Fibroblast of lung (primary cell): ENCODE measurements around the gene POLR1A.

Experiments
- EZH2 ChIP-seq: IDR thresholded peaks from 2 replicates; pipeline ENCODE4 v1.5.1; 2012; ENCODE audit warnings: low read length, control low read depth, mild to moderate bottlenecking; ENCODE audit errors: missing control alignments
- TF ChIP-seq, protein P1 (sequence below), 2 donors: IDR thresholded peaks in 1 of 2; conservative IDR thresholded peaks in 1 of 2; 1 replicate in 1 of 2; 2 replicates in 1 of 2; pipeline ENCODE4 v1.5.1; 2011 to 2012; ENCODE audit warnings: low read length in 2 of 2, control low read depth in 1 of 2, inconsistent platforms in 1 of 2, low read depth in 1 of 2, mild to moderate bottlenecking in 1 of 2

DNA sequence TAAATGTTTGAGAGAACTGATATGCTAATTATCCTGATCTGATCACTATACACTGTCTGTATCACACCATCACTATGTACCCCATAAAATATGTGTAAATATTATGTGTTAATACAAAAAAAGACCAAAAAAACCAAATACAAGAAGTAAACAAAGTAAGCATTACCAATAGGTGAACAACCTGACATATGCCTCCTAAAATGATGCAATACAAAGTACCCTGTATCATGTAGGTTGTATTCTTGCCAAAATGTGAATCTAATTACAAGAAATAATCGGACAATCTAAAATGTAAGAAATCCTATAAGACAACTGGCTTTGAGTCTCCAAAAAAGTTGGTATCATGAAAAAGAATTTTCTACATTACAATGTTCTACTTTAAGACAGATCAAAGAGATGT lies 7.8 kb downstream of the POLR1A start:
- TF ChIP-seq, protein P1, sequence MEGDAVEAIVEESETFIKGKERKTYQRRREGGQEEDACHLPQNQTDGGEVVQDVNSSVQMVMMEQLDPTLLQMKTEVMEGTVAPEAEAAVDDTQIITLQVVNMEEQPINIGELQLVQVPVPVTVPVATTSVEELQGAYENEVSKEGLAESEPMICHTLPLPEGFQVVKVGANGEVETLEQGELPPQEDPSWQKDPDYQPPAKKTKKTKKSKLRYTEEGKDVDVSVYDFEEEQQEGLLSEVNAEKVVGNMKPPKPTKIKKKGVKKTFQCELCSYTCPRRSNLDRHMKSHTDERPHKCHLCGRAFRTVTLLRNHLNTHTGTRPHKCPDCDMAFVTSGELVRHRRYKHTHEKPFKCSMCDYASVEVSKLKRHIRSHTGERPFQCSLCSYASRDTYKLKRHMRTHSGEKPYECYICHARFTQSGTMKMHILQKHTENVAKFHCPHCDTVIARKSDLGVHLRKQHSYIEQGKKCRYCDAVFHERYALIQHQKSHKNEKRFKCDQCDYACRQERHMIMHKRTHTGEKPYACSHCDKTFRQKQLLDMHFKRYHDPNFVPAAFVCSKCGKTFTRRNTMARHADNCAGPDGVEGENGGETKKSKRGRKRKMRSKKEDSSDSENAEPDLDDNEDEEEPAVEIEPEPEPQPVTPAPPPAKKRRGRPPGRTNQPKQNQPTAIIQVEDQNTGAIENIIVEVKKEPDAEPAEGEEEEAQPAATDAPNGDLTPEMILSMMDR (conservative IDR thresholded peaks at IDR 0.05 in 1 of 2, IDR thresholded peaks at IDR 0.05 in 1 of 2; ENCODE audit: low read depth in 1 of 2, low read length in 2 of 2): no peak
- TF ChIP-seq EZH2: no peak
